Effector CD4-positive, alpha-beta T cell (primary cell): ENCODE data around the gene THTPA.

Source experiments
- DNase-seq: peaks from one replicate; pipeline ENCODE4 v3.0.0-alpha.2; 2020
- total RNA-seq: gene quantifications from one replicate; lab custom pipeline; 2026; lab: John Stamatoyannopoulos, UW

THTPA gene
- 7.5 reads per million, percentile 26 among the genes with 10 or more reads in this experiment for total RNA-seq

DNA sequence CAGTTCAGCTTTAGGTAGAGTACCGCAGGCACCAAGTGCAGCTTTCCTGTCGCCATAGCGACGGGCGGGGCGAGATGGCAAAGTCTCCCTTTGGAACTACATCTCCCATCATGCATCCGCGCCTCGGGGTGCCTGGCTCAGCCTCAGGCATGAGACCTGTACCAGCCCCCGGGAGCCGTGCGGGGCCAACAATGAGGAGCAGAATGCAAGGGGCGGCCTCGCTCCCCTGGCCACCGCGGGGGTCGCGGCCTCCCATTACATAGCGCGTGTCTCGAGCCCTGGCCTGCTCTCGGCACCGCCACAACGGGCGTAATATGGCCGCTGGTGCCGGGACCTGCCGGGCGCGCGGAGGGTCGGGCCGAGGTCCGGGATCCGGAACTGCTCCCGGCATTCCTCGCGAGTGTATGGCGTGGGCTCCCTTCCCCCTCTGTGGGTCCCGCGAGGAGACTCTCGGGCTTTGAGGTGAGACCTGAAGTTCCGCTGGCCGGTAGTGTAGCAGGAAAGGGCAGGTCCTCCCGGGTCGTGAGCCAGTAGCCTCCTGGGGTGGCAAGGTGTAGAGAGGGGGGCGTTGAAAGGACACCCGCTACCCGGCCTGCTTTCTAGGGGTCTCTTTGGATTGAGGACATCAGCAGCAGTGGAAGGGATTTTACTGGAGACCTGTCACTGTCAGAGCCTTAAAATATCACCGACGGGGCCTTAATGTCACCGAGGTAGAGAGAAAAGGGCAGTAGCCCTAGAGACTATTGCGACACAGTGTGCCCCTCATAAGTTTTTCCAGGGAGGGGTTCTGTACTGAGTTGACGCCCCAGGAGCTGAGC, at the start of gene THTPA:
TSS of gene THTPA (plus strand) at position 390 of the 818 bp plus-strand sequence. CDS start 487 bp downstream, outside the sequence.
- peak; percentile 93 for DNase-seq

DNA sequence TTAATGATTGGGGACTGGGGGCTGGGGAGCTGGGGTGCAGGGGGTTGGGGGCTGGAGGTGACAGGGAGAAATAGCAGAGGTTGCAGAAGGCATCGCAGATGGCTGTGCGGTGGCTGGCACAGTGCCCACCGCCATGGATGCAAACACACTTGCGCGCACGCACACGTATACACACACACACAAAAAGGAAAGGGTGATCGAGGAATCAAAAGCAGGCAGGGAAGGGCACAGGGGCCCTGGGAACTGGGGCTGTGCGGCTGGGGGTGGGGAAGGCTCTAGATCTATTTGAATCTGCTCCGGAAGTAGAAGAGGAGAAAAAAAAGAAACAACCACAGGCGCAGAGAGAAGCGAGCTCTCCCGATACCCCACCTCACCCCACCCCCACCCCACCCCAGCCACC, 43.9 kb upstream of the THTPA start:
- DNase-seq, result no peak

DNA sequence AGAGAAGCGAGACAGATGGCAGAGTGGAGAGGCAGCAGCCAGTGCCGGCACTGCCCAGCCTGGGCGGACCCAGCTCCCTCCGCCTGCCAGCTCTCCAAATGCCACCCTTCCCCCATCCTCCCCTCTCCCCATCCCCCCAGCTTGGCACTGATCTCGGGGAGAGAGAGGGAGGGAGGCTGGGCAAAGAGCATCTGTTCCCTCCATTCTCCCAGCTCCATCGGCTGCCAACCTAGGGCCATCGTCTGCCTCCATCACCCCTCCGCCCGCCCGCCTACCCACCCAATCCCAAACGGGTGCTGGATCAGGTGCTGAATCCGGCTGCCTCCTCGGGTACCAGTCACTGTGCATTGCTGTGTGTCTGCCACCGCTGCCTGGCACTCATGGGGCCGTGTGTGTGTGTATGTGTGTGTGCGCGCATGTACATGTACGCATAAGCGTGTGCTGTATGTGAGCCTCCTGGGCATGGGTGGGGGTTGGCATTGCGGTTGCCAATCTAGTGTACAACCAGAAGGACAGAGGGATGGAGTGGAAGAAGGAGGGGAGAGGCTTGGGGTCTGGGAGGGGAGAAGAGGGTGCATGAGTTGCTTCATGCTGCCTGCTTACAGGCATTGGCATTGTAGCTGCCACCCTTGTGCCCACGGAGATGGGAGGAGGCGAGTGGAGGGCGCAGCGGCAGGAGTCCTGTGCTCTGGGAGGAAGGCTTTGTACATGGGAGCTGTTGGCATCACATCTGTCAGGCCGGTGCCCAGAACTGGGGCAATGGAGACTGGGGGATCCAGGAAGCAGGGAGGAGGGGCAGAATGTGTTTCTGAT, 42.9 kb upstream of the THTPA start:
- no peak for DNase-seq

DNA sequence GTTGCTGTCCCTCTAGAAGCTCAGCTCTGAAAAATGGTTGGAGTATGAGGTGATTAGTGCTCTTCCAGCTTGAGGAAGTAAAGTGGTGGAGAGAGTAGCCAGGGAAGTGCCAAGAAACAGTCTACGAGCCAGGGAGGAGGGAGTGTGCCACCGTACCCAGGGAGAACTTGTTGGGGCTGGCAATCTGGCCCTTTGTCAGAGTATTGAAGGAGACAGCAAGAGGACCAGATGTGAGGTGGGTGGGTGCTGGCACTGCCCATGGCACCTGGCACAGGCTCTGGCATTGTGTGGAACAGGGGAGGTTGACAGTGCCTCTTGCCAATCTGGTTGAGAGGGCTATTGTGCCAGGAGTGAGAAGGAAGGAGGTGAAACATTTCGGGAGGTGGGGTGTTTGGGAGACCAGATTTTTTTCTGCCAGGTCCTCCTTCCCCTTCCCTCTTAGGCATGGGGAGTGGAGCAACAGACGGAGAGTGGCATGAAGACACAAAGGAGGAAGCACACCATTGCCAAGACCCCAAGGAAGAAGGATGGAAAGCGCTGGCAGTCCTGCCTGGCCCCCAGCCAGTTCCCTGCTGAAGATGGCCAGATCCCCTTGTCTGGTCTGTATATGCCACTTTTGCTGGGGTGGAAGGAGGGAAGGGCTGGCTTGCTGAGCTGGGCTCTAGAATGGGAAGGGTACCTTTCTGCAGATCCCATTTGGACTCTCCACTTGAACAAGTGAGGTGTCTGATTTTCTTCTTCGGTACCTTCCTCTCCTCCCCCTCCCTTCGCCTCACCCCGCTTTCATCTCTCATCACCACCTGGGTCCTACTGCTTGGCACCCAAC, 42.0 kb upstream of the THTPA start:
- DNase-seq, result no peak

- no peak for DNase-seq
Observed at GRCh38 chr14:23514644-23514957, 41.5 kb upstream of the THTPA start.

- DNase-seq, result no peak
Observed at GRCh38 chr14:23517650-23518326, 38.3 kb upstream of the THTPA start.

GRCh38 chr14:23518709-23519108, 37.4 kb upstream of the THTPA start:
- no peak for DNase-seq

DNA sequence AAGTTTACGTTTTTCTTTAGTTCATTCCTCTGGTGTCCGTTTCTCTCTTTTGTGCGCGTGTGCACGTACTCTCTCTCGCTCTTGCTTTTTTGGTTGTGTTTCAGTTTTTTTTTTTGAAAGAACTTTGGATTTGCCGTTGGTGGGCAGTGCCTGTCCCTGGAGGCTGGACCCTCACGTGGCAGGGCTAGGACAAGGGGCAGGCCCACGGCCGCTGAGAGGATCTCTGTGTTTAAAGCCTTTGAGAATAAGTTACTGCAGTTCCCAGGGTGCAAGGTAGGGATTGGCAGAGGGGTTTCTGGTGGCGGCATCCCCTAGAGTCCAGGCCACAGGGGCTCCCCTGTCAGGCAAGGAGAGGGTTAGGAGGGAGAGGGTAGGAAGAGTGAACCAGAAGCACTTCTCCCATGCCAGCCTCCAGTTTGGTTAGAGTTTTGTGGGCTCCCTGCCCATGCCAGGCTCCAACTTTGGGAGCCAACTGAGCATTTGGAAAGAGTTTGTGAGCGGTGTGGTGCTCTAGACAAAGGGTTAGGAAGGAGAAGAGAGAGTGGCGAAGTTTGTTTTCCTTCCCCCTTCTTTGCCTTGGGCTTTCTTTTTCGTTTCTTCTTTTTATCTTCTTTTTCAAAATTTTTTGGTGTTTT, 35.1 kb upstream of the THTPA start:
- no peak for DNase-seq

- no peak for DNase-seq
Observed at GRCh38 chr14:23521785-23522640, 34.1 kb upstream of the THTPA start.

- DNase-seq, result no peak
Observed at GRCh38 chr14:23522643-23523198, 33.4 kb upstream of the THTPA start.

DNA sequence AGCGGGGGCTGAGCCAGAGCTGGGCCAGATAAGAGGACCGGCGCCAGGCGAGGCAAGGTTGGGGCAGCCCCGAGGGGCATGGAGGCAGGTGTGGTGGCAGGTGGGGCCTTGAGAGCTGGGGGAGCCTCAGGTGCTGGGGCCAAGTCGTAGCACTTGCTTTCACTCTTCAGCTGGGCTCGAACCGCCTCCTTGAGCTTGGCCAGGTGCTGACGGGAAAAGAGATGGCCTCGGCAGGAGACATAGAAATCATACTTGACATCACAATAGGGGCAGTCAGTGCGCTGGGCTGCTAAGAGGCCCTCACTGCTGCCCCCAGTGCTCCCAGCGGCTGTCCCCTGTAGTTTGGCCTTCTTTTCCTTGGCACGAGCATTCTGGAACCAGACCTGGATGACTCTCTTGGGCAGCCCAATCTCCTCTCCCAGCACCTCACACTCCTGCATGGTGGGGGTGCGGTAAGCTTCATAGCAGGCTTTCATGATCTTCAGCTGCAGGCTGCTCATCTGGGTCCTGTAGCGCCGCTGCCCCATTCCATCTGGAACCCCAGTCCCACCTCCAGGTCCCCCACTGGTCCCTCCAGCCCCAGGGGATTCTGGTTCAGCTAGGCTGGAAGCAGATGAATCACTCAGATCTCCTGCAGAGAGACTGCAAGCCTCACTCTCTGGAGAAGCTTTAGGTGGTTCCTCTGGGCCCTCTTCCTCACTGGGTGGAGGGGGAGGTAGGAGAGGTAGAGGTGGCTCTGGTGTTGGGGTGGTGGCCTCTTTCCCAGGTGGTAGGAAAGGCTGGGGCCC, 32.6 kb upstream of the THTPA start:
- DNase-seq, result no peak

- no peak for DNase-seq
Observed at GRCh38 chr14:23524954-23525353, 31.1 kb upstream of the THTPA start.

- no peak for DNase-seq
Observed at GRCh38 chr14:23525611-23526010, 30.5 kb upstream of the THTPA start.

DNA sequence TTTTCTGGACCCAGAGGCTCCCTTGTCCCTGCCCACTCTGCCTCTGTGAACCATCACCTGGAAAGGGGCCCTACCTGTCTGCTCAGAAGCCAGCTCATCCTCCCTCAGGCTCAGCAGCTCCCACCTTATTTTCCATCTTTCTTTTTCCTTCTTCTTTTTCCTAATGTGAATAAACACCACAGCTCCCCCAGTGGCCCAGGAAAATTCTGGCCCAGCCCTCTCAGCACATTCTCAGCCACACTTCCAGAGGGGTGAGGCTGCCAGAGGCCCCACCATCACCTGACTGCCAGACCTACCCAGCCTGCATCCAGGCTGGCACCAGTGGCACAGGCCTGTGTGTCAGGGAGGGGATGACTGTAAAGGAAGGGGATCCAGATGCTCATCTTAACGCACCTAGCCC, 27.5 kb upstream of the THTPA start:
- DNase-seq, result no peak

- no peak for DNase-seq
Observed at GRCh38 chr14:23529016-23529415, 27.1 kb upstream of the THTPA start.

DNA sequence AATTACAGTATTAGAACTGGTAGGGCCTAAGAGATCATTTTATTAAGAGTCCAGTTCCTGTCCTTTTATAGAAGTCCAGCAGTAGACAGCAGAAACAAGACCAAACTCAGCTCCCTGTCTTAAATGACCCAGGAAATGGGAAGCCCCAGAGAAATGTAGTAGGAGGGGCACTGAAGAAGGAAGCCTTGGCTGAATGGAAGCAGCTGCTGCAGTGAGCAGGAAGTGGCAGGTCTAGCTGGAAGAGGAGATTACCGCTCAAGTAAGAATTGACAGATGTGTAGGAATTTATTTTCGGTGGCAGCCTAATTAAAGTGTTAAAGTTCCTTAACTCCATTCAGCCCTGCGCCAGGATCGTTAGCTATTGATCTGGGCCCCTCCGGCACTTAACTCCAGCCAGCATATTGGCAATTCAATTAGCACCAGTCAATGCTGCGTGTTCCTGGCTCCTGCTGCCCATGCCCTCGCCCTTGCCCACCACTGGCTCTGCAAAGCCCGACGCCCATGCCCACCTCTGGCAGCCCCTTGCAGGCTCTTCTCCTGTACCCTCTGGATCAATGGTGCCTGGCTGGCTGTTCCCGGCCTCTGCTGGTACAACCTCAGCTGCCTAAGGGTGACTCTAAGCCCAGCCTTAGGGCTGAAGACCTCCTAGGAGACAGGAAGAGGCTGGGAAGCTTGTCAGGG, 25.6 kb upstream of the THTPA start:
- DNase-seq, result no peak

- DNase-seq, result no peak
Observed at GRCh38 chr14:23531391-23531790, 24.7 kb upstream of the THTPA start.

DNA sequence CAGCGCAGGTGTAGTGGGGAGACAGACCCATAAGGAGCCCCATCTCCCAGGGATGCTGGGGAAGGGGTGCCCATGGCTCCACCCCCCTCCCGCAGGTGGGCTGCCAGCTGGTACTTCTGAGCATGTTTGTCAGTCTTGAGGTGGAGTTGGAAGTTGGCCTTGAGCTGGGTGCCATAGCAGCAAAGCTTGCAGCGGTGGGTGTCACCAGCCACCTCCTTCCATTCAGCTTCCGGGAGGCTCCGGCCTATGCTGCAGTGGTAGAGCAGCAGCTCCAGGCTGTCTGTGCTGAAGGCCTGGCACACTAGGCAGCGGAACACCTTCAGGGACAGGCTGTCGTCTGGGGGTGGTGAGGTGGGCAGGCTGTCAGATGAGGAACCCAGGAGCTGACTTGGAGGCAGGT, 23.4 kb upstream of the THTPA start:
- no peak for DNase-seq
